ENCODE measurements around the gene WBP1L. TPM values are rescaled to one million over a fixed set of nuclear protein-coding genes. Genes with fewer than 3 reads are reported as not detected.

WBP1L gene
- total RNA-seq, 3 donors from 2014 or later = 12.8 to 15.1 (median 14.0) TPM

DNA sequence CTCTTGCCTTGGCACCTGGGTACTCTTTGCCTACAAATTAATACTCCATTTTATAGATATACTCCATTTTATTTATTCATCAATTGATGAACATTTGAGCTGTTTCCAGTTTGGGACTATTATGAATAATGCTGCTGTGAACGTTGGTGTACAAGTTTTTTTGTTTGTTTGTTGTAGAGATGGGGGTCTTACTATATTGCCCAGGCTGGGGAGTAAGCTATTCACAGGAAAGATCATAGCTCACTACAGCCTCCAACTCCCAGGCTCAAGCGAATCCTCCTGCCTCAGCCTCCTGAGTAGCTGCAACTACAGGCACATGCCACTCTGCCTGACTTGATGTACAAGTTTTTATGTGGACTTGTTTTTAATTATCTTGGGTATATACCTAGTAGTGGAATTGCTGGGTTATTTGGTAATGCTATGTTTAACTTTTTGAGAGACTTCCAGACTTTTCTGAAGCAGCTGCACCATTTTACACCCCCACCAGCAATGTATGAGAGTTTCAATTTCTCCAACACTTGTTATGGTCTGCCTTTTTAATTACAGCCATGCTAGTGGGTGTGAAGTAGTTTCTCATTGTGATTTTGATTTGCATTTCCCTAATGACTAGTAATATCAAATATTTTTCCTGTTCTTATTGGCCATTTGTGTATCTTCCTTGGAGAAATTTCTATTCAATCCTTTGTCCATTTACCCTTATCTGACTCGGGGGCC is 15.9 kb downstream of the WBP1L start:
- no peak for ATAC-seq
- H3K27me3 Mint-ChIP-seq (ENCODE audit: low read depth) = no peaks in the 10 kb centered on the region
- peaks cover 20% of the 10 kb centered on the region for H3K4me1 Mint-ChIP-seq (ENCODE audit: low read depth)
- no peak for DNase-seq
- H3K36me3 Mint-ChIP-seq (ENCODE audit: insufficient read depth) = peaks cover 24% of the 10 kb centered on the region
- H3K9me3 Mint-ChIP-seq = no peaks in the 10 kb centered on the region
- H3K4me3 Mint-ChIP-seq = no peak overlapping the region

GRCh38 chr10:102761981-102762380 is 18.2 kb downstream of the WBP1L start:
- H3K36me3 Mint-ChIP-seq (ENCODE audit: insufficient read depth) = peaks cover 33% of the 10 kb centered on the region
- H3K27me3 Mint-ChIP-seq (ENCODE audit: low read depth) = no peaks in the 10 kb centered on the region

GRCh38 chr10:102762401-102763015 is 18.8 kb downstream of the WBP1L start:
- ATAC-seq (no peak), DNase-seq (no peak)
- no peak overlapping the region for H3K4me3 Mint-ChIP-seq
- H3K4me1 Mint-ChIP-seq (ENCODE audit: low read depth) = peaks cover 22% of the 10 kb centered on the region
- H3K36me3 Mint-ChIP-seq (ENCODE audit: insufficient read depth) = peaks cover 35% of the 10 kb centered on the region
- no peaks in the 10 kb centered on the region for H3K27me3 Mint-ChIP-seq (ENCODE audit: low read depth)
- no peaks in the 10 kb centered on the region for H3K9me3 Mint-ChIP-seq

More at GRCh38 chr10:102761981-102762380, 18.2 kb downstream of the WBP1L start:
- Mint-ChIP-seq H3K4me3 (no peak overlapping the region), H3K9me3 (no peaks in the 10 kb centered on the region), H3K4me1 (ENCODE audit: low read depth) (peaks cover 19% of the 10 kb centered on the region)
- ATAC-seq = no peak
- no peak for DNase-seq

- H3K4me1 Mint-ChIP-seq (ENCODE audit: low read depth) = peaks cover 25% of the 10 kb centered on the region
- peaks cover 35% of the 10 kb centered on the region for H3K36me3 Mint-ChIP-seq (ENCODE audit: insufficient read depth)
- DNase-seq (no peak), ATAC-seq (no peak)
- H3K4me3 Mint-ChIP-seq = no peak overlapping the region
- H3K9me3 Mint-ChIP-seq = no peaks in the 10 kb centered on the region
- no peaks in the 10 kb centered on the region for H3K27me3 Mint-ChIP-seq (ENCODE audit: low read depth)
Observed at GRCh38 chr10:102763037-102763607, 19.4 kb downstream of the WBP1L start.

- DNase-seq = no peak
- ATAC-seq = no peak
- Mint-ChIP-seq H3K36me3 (ENCODE audit: insufficient read depth) (peaks cover 28% of the 10 kb centered on the region), H3K27me3 (ENCODE audit: low read depth) (no peaks in the 10 kb centered on the region), H3K4me1 (ENCODE audit: low read depth) (peaks cover 21% of the 10 kb centered on the region), H3K4me3 (no peak overlapping the region), H3K9me3 (no peaks in the 10 kb centered on the region)
Observed at GRCh38 chr10:102764470-102765161, 20.9 kb downstream of the WBP1L start.

GRCh38 chr10:102765336-102765735 is 21.6 kb downstream of the WBP1L start:
- peaks cover 26% of the 10 kb centered on the region for H3K4me1 Mint-ChIP-seq (ENCODE audit: low read depth)
- DNase-seq = no peak

GRCh38 chr10:102767428-102768160 is 23.8 kb downstream of the WBP1L start:
- H3K4me1 Mint-ChIP-seq (ENCODE audit: low read depth) = peaks cover 30% of the 10 kb centered on the region
- ATAC-seq = peak in 1 of 2 donors; percentile 28

More at GRCh38 chr10:102765336-102765735, 21.6 kb downstream of the WBP1L start:
- H3K4me3 Mint-ChIP-seq = no peak overlapping the region
- H3K9me3 Mint-ChIP-seq = no peaks in the 10 kb centered on the region
- no peak for ATAC-seq
- peaks cover 23% of the 10 kb centered on the region for H3K36me3 Mint-ChIP-seq (ENCODE audit: insufficient read depth)
- no peaks in the 10 kb centered on the region for H3K27me3 Mint-ChIP-seq (ENCODE audit: low read depth)

GRCh38 chr10:102769375-102770107 is 25.8 kb downstream of the WBP1L start:
- Mint-ChIP-seq H3K27me3 (ENCODE audit: low read depth) (no peaks in the 10 kb centered on the region), H3K9me3 (no peaks in the 10 kb centered on the region), H3K4me3 (no peak overlapping the region), H3K36me3 (ENCODE audit: insufficient read depth) (peaks cover 21% of the 10 kb centered on the region), H3K4me1 (ENCODE audit: low read depth) (peaks cover 48% of the 10 kb centered on the region)
- DNase-seq = no peak
- peak in 1 of 2 donors; percentile 17 for ATAC-seq

More at GRCh38 chr10:102767428-102768160, 23.8 kb downstream of the WBP1L start:
- H3K36me3 Mint-ChIP-seq (ENCODE audit: insufficient read depth) = peaks cover 22% of the 10 kb centered on the region
- no peak for DNase-seq
- H3K27me3 Mint-ChIP-seq (ENCODE audit: low read depth) = no peaks in the 10 kb centered on the region
- no peaks in the 10 kb centered on the region for H3K9me3 Mint-ChIP-seq
- no peak overlapping the region for H3K4me3 Mint-ChIP-seq

GRCh38 chr10:102770108-102770482 is 26.3 kb downstream of the WBP1L start:
- Mint-ChIP-seq H3K9me3 (no peaks in the 10 kb centered on the region), H3K4me3 (no peak overlapping the region), H3K4me1 (ENCODE audit: low read depth) (peaks cover 51% of the 10 kb centered on the region), H3K36me3 (ENCODE audit: insufficient read depth) (peaks cover 21% of the 10 kb centered on the region), H3K27me3 (ENCODE audit: low read depth) (no peaks in the 10 kb centered on the region)
- peak in 1 of 2 donors; percentile 39 for ATAC-seq
- DNase-seq = no peak

- ATAC-seq (no peak), DNase-seq (no peak)
- Mint-ChIP-seq H3K27me3 (ENCODE audit: low read depth) (no peaks in the 10 kb centered on the region), H3K9me3 (no peaks in the 10 kb centered on the region), H3K4me3 (no peak overlapping the region), H3K4me1 (ENCODE audit: low read depth) (peaks cover 56% of the 10 kb centered on the region), H3K36me3 (ENCODE audit: insufficient read depth) (peaks cover 15% of the 10 kb centered on the region)
Observed at GRCh38 chr10:102770792-102771191, 27.0 kb downstream of the WBP1L start.

DNA sequence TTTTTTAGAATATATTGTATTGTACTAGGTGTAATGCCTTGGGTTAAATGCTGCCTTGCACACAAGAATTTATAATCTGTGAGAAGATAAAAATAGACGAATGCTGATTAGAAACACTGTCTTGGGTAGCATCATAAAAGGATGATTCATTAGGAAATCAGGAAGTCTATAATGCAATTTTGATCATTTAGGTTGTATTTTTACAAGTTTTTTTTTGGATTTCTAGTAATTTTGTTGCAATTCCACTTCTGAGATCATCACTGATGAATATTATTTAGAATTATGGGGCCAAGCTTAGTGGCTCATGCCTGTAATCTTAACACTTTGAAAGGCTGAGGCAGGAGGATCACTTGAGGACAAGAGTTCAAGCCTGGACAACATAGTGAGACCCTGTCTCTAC is 29.6 kb downstream of the WBP1L start:
- H3K4me1 Mint-ChIP-seq (ENCODE audit: low read depth) = peaks cover 61% of the 10 kb centered on the region
- H3K9me3 Mint-ChIP-seq = no peaks in the 10 kb centered on the region
- ATAC-seq = no peak
- no peaks in the 10 kb centered on the region for H3K27me3 Mint-ChIP-seq (ENCODE audit: low read depth)
- no peak for DNase-seq
- H3K36me3 Mint-ChIP-seq (ENCODE audit: insufficient read depth) = peaks cover 9% of the 10 kb centered on the region
- no peak overlapping the region for H3K4me3 Mint-ChIP-seq

- Mint-ChIP-seq H3K36me3 (ENCODE audit: insufficient read depth) (peaks cover 9% of the 10 kb centered on the region), H3K9me3 (no peaks in the 10 kb centered on the region), H3K4me1 (ENCODE audit: low read depth) (peaks cover 61% of the 10 kb centered on the region), H3K4me3 (no peak overlapping the region), H3K27me3 (ENCODE audit: low read depth) (no peaks in the 10 kb centered on the region)
- ATAC-seq = no peak
- DNase-seq = no peak
Observed at GRCh38 chr10:102773986-102774385, 30.2 kb downstream of the WBP1L start.

- H3K4me3 Mint-ChIP-seq = no peak overlapping the region
- peaks cover 11% of the 10 kb centered on the region for H3K36me3 Mint-ChIP-seq (ENCODE audit: insufficient read depth)
- ATAC-seq (no peak), DNase-seq (no peak)
- H3K4me1 Mint-ChIP-seq (ENCODE audit: low read depth) = peaks cover 56% of the 10 kb centered on the region
- H3K9me3 Mint-ChIP-seq = no peaks in the 10 kb centered on the region
- H3K27me3 Mint-ChIP-seq (ENCODE audit: low read depth) = no peaks in the 10 kb centered on the region
Observed at GRCh38 chr10:102775201-102775934, 31.6 kb downstream of the WBP1L start.

Data from activated T-cell treated with anti-CD3 and anti-CD28 coated beads, Interleukin-2, amount 50 U/mL, for 4 hours (primary cell).